NCI-H526 treated with DMSO at 0.1 percent for 48 hours (cell line): ENCODE data around the gene TRIM47.
A peak's percentile ranks its signal among the peaks of the same experiment; 100 is the strongest.
"Not testable (repeated sequence)": the region's sequence is repeated elsewhere in the genome, so short reads cannot be mapped to it uniquely, and the experiment has no call there.

Experiments
- DNase-seq: peaks from one replicate; lab custom pipeline; 2025; lab: John Stamatoyannopoulos, UW

The TRIM47 gene

DNA sequence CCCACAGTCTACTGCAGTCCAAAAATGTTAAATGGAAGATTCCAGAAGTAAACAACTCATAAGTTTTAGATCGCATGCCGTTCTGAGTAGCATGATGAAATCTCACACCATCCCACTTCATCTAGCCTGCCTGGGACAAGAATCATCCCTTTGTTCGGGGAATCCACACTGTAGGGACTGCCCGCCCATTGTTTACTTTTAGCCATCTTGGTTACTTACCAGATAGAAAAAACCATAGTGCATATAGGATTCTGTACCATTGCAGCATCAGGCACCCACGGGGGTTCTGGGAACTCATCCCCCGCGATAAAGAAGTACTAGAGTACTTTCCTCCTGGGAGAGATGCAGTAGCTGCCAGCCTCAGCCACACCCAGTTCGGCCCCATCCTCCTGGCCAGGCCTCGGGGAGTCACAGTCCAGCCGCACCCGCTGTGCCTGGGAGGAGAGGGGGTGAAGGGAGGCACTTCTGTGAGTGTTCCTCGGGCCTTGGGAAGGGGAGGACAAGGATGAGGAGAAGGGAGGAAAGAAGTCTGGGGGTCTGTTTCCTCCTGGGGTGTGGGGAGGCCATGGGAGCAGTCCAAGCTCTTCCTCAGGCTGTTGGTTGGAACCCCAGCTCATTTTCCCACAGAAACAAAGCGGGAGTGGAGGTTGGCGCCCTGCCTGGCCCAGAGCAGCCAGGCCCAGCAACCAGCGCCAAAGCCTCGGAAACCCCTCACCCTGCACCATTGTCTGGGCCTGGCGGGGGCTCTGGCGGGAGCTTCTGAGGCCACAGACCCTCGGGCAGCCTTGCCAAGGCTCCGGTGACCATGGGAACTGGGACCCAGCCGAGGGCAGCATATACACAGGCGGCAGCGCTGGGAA is 8.9 kb downstream of the TRIM47 start:
- no peak for DNase-seq

DNA sequence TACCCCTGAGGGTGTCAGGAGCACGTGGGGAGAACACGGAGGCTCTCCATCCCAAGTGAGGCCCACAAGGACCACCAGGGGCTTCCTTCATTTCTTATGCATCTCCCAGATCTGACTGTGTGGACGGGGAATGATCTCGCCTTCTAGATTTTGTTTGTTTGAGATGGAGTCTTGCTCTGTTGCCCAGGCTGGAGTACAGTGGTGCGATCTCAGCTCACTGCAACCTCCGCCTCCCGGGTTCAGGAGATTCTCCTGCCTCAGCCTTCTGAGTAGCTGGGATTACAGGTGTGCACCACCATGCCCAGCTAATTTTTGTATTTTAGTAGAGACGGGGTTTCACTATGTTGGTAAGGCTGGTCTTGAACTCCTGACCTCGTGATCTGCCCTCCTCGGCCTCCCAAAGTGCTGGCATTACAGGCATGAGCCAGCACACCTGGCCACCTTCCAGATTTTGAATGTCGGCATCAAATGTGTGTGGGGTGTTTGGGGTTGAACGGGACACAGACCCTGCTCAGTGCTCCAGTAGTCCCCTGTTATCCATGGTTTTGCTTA is 9.6 kb downstream of the TRIM47 start:
- DNase-seq, result not testable (repeated sequence)

DNA sequence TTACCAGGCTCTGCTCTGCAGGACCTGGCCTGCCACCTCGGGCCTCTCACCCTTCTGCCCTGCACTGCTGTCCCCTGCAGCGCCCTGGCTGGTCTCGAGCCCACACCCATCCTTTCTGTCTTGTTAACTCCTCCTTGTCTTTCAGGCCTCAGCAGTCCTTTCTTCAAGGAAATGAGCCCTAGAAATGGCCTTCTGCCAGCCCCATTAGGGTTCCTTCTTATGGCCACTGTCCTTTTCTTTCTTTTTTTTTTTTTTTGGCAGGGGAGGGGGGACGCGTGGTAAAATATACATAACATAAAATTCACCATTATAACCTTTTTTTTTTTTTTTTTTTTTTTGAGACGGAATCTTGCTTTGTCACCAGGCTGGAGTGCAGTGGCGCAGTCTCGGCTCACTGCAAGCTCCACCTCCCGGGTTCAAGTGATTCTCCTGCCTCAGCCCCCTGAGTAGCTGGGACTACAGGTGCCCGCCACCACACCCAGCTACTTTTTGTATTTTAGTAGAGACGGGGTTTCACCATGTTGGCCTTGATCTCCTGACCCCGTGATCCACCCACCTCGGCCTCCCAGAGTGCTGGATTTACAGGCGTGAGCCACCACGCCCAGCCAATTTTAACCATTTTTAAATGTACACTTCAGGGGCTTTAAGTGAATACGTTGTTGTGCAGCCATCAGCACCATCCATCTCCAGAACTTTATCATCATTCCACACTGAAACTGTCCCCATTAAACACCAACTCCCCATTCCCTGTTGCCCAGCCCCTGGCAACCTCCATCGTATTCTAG is 12.8 kb downstream of the TRIM47 start:
- DNase-seq, result not testable (repeated sequence)

DNA sequence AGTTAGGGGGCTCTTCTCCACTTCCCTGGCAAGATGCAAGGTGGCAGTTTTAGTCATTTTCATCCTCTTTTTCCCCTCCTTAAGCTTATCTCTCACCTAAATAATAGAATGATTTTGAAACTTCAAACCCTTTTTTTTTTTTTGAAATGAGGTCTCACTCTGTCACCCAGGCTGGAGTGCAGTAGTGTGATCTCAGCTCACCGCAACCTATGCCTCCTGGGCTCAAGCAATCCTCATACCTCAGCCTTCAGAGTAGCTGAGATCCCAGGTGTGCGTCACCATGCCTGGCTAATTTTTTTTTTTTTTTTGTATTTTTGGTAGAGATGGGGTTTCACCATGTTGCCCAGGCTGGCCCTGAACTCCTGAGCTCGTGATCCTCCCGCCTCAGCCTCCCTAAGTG is 13.5 kb downstream of the TRIM47 start:
- DNase-seq, result not testable (repeated sequence)

DNA sequence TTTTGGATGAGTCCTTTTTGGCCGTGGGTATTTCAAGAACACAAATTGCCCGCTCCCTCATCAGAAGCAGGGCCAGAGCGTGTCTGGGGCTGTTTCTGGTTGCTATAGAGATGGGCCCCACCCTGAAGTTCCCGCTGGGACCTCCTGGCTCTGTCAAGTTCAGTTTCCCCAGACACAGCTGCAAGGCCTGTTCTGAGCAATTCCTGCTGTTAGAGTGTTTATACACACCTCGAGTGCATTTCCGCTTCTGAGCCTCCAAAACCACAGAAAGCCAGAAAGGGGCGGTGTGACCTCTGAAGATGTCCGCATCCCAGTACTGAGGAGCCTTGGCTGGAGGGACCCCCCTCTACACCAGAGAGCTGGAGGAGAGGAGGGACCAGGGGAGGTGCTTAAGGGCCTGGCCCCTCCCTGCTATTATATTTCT is 13.9 kb downstream of the TRIM47 start:
- DNase-seq, result no peak

DNA sequence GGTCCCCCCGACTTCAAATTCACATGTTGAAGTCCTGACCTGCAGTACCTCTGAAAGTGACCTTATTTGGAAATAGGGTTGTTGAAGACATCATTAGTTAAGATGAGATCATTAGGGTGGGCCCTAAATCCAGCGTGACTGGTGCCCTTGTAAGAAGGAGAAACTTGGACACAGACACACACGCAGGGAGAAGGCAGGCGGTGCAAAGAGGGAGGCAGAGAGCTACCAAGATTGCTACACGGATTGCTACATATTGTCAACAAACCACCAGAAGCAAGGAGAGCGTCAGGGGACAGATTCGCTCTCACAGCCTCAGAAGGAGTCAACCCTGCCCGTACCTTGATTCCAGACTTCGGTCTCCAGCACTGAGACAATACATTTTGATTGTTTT is 16.5 kb downstream of the TRIM47 start:
- no peak for DNase-seq

DNA sequence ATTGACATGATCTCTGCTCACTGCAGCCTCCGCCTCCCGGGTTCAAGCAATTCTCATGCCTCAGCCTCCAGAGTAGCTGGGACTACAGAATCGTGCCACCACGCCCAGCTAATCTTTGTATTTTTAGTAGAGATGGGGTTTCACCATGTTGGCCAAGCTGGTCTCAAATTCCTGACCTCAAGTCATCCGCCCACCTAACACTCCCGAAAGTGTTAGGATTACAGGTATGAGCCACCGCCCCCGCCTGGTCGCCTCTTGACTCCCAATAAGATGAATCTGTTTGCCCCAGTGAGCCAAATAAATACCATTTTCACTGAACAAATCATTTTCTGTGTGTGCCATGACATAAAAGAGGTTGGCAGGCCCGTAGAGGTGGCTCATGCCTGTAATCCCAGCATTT is 19.0 kb downstream of the TRIM47 start:
- not testable (repeated sequence) for DNase-seq

DNA sequence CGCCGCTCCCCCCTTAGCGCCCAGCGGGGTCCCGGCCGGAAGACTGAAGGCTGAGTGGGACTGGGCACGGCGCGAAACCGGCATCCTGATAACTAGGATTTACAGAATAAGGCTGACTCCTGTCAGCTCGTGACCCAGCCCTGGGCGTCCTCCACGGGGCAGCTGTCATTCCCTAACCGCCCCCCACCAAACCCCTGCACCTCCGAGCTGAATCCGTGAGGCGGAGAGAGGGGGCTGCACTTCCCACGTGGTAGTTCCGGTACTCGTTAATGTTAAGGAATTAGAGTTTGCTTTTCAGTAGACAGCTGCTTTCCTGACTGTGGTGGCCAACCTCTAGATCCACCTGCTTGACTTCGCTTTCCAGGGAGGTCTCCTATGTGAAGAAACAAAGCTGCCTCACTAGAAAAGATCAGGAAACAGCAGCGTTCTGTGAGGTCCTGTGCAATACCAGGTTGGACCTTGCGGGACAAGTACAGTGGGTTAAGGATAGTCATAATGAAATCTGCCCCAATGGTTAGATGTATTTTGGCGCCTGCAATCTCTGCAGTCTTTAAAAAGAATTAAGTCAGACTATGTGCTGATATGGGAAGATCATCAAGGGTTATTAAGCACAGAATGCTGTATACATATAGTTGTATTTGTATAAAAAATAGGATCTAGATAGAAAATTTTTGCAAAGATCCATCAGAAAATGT is 22.2 kb downstream of the TRIM47 start:
- no peak for DNase-seq

DNA sequence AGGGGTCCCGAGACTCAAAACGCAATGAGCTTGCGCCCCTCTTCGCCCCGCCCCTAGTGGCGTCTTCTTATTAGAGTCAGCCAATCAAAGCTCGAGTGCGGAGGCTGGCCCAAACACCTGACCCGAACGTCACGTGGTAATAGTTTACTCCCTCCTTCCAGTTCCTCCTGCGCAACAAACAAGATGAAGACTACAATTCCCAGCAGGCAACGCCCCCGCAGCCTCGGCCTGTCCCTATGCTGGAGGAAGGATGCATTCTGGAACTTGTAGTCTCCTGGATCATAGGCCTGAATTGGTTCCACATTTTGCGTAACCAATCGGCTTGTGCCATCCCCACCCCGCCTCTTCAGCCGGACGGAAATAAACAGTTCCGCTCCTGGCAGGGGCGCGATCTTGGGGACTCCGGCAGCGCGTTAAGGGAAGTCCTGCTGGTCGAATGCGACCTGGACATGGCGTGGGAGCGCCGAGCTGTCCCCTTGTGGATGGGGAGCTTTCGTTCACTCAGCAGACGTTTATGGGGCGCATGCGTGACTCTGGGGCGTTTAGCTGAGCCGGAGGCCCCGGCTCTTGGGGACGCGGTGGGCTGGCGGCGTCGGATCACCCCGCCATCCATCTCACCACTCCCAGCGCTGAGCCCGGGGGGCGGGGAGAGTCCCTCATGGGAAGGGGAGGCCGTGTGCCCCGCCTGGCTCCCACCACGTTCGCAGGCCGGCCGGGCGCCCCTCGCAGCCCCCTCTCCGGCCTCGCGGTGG is 22.9 kb downstream of the TRIM47 start, which contains the start of gene WBP2:
Gene WBP2 (minus strand): TSS at position 26 of the 752 bp plus-strand sequence. CDS start 38 bp downstream, outside the sequence.
- peak; percentile 99 for DNase-seq

DNA sequence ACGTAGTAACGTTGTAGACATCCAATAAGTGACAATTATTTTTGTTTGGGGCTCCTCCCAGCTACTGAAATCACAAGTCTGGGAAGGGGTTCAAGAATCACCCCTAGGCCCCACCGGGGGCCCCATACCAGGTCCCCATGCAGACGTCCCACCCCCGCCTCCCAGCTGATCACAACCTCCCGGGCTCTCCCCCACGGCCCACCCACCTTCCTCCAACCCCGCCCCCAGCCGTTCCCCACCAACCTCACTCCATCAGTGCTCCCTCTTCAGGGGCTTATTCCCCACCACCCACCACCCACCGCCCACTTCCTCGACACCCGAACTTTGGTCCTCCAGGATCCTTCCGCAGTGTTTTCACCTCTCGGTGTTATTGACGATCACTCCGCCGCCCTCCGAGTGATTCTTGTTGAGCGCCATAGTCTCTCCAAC is 23.5 kb downstream of the TRIM47 start:
- no peak for DNase-seq

DNA sequence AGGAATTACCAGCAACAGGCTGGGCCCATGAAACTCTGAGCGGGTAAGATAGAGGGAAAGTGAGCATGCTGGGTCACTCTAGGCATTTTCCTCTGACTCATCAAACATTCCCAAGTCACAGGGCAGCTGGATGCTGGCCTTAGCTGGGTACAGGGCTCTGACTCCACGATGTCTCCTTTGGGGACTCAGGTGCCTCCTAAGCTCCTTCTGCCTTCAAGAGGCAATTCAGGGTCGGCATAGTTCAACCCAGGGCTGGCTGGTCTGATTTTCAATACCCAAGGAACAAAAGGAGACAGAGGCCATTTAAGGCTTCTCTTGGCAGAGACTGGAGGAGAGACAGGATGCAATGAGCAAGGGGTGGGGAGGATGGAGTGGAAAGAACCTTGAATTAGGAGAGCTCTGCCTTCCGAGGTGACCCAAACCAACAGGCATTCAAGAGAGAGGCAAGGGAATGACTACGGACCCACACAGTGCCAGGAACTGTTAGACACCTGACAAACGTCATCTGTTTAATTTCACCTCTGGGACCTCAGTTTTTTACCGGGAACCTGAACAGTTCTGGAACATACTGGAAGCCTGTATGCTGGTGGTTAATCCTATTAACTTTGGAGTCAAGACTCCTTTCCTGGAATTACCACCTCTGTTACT is 24.2 kb downstream of the TRIM47 start:
- DNase-seq, result no peak

DNA sequence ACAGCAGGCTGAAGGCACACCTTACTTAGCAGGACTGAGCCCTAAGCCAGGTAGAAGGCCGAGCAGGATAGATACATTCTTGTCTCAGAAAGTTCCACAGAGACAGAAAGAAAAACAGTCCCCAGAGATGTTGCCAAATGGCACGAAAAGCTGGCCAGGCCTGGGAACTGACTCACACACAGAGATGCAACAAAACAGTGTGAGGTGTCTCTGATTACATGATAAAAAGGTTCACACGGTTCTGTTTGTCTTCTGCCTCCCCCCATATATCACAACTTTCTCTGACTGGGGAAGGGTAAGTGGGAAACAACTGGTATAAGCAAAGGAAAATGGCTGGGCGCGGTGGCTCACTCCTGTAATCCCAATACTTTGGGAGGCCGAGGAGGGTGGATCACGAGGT is 24.9 kb downstream of the TRIM47 start:
- DNase-seq, result no peak

DNA sequence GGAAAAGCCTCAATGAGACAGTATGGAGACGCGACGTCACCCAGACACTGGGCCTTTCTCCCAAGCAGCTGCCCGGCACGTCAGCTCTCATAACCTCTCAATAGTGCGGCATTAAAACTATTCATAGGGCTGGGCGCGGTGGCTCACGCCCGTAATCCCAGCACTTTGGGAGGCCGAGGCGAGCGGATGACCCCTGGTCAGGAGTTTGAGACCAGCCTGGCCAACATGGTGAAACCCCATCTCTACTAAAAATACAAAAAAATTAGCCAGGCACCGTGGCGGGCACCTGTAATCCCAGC is 26.7 kb downstream of the TRIM47 start:
- not testable (repeated sequence) for DNase-seq

DNA sequence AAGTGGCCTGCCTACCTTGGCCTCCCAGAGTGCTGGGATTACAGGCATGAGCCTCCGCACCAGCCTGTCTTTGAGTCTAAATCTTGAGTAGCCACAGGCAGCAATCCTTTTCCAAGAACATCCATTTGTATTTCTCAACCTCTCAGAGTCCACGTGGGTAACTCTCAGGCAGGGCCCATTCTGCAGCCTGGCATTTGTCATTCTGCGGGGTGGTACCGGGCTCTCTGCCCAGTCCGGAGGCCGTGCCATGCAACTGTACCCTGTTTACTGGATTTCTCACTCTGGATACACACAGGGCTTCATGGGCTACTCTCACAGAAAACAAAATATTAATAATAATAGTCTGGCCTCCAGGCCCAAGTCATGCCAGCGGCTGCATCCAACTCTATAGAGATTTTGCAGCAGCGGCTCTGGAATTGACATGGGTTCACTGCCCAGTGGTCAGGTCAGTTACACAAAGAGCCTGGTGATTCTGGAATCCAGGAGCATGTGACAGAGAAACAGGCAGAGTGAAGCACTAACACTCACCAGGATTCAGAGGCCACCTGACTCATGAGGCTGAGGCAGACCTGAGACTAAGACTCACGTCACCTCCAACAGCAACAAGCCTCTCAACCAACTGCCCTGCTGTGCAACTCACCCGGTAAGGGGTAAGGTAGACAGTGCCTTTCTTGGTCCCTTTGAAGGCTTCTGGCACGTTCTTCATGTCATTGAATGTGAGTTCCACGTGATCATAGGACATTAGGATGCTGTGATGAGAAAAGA is 27.3 kb downstream of the TRIM47 start:
- no peak for DNase-seq

DNA sequence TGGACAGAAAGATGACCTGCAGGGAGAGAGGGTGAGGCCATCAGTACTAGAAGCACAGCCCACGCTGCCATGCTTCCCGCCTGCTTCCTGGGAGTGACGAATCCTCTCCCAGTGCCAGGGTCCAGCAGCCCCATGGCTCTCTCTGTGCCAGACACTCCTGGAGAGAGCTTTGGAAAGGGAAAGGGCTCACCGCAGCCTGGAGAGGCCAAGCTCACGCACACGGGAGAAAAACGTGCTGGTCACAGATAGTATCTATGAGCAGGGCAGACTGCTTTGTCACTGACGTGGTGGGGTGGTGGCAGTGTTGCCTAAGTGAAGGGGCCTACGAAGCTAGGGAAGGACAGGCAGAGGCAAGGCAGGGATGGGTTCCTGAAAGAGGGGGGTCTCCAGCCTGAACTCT is 28.7 kb downstream of the TRIM47 start:
- DNase-seq, result no peak

DNA sequence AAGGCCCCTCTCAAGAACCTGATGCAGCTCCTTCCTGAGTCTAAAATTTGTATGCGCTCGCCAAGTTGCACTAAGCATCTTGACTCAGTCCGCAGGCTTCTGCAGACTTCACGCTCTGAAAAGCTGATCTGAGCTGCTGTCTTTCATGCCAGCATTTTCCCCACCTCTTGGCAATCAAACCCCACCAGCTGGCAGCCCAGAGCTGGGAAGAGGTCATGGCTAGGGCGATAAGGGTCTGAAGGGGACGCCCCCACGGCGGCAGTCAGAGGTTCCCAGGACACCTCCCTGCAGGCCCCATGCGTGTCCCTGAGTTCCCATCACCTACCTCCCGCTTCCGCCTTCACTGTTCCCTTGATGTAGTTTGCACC is 29.1 kb downstream of the TRIM47 start:
- DNase-seq, result no peak

DNA sequence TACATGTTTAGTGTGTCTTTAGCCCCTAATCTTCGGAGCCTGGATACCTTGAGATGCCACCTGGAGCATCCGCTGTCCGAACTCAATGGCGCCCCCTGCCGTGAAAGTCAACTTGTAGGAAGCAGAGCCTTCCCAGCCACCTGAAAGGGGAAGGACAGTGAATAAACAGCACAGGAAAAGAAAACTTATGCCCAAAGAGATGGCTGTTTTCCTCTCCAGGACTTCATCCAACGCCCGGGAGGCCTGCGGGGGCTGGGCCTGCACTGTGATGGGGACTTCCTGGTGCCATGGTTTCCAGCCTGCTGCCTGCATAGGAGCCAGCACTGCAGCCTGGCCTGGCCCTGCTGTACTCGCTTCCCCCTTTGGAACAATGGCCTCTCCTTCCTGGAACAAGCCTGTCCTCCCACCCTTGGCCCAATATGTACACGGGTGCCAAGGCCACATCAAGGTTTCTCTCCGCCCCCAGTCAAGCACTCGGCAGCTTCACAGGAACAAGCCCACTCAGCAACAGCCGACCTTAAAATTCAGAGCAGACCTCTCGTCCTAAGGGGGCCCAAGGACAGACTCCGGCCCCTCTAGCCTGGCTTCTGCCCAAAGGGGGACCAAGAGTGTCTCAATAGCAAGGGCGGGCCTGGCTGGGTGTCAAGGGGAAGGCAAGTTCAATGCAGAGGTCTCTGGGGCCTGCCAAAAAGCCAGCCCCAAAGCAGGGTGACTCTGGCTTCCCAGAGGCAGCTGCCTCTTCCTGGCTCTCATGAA is 29.7 kb downstream of the TRIM47 start:
- DNase-seq, result peak; percentile 27

DNA sequence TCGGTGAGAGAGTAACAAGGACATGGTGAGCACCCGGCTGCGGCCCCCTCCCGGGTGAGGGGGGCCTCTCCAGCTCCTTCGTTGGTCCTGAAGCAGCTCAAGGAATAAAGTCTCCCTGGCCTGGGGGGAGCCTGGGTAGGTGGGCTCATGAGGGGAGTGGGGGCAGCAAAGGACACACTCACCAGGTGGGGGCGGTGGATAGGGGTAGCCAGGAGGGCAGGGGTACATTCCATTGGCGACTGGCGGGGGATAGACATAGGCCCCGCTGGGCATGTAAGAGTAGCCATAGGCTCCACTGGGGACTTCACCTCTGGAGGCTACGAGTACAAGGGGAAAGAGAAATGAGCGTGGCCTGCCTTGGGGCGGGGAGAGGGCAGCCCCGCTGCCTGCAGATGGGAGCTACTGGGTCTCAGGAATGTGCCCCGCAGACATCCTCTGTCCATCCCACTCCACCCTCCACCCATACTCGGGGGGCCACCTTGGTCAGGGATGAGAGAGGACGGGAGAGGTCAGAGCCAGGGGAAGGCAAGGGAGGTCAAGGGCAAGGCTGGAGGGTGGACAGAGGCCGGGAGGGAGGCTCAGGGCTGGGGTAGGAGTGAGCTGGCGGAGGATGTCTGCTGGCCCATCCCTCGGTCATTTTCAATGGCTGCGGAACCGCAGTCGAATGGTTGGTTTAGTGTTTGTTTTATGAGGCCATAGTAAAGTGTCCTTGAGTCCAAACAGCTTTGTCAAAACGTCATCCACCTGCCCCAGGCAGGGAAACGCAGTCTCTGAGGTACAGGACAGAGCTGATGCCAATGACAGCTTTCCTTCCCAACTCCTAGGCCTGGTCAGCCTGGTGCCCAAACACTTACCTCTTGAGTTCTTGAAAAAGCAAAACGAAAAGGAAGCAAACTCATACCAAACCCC is 30.5 kb downstream of the TRIM47 start:
- no peak for DNase-seq
